ENCODE results near the gene ACVR1. TPM values are rescaled to one million over a fixed set of nuclear protein-coding genes. Genes with fewer than 3 reads are reported as not detected.

Gene ACVR1
- total and polyA plus RNA-seq, 4 donors = 9.5 to 53.4 (median 33.8) TPM

DNA sequence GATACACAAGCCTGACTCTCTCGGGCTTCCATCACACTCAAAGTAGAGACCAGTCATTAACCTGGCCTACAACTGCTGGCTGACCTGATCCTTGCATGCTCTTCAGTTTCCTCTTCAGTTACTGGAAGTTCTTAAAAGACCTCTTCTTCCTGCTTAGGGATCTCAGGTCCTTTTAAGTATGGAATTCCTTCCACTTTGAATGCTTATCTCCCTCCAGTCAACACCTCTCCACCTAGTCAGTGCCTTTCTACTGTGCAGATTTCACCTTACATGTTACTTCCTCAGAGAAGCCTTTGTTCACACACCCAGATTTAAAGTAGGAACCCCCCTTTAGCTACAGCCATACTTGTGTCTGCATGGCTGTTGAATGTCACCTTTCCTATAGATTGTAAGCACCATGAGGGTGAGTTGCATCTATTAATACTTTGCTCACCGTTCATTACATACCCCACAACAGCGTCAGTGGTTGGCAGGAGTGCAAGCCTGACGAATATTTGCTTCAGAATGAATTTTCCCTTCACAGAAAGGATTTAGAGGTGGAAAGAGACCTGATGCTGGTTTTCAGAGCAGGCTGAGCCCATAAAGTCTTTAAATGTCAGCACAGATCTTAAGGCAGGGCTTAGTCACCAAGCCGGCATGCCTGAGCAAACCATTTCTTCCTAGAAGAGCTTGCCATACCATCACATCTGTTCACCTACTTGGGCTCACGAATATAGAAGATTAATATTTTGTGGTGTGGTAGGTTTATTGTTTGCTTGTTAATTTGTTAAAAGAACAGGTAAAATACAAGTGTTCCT lies 90.1 kb downstream of the ACVR1 start:
- peaks cover 19 to 37% of the 10 kb centered on the region in 2 donors for H3K4me1 ChIP-seq (ENCODE audit: control insufficient read depth in 1 of 2, insufficient read depth in 2 of 2, low read length in 2 of 2)
- DNase-seq = no peak

DNA sequence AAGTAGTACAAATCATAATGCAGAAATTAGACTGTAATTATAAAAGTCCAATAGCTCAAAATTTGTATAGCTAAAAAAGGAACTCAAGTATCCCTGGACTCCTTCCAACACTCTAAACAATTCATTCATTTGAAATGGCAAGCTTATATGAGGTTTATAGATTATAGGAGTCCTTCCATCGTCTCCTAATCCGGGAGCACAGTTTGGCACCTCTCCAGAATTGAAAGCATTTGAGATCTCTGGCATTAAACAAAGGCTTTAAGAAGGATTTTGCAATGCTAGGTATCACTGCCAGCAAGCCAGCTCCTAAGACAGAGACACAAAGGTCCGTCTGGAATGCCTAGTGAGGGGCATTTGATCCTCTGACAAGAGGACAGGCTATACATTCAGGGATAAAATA lies 90.9 kb downstream of the ACVR1 start:
- no peaks in the 10 kb centered on the region for H3K9me3 ChIP-seq (ENCODE audit: control insufficient read depth, low read length)
- DNase-seq = no peak
- no peak overlapping the region for H3K27ac ChIP-seq (ENCODE audit: low read depth in 1 of 2, low read length in 2 of 2)
- 2 to 13% methylated on average over 3 of the region's 3 CpGs for WGBS, 2 donors
- ATAC-seq (ENCODE audit: low FRiP score) = no peak
- H3K36me3 ChIP-seq (ENCODE audit: control insufficient read depth in 1 of 2, insufficient read depth in 2 of 2, low read length in 1 of 2) = peaks cover 0 to 1% of the 10 kb centered on the region in 2 donors
- no peaks in the 10 kb centered on the region for H3K27me3 ChIP-seq (ENCODE audit: control insufficient read depth in 1 of 2, insufficient read depth in 2 of 2, low read length in 1 of 2)
- peaks cover 15 to 33% of the 10 kb centered on the region in 2 donors for H3K4me1 ChIP-seq (ENCODE audit: control insufficient read depth in 1 of 2, insufficient read depth in 2 of 2, low read length in 2 of 2)
- no peak overlapping the region for H3K4me3 ChIP-seq (ENCODE audit: low read length in 2 of 2)
- intact Hi-C loops (cut with DNase I) = loop anchor here (2.0 kb wide), 1 partner anchor 90 kb away; no protein-coding TSS in a partner anchor

More for the DNA sequence above, 90.1 kb downstream of the ACVR1 start:
- ATAC-seq (ENCODE audit: low FRiP score) = no peak
- no peaks in the 10 kb centered on the region for H3K36me3 ChIP-seq (ENCODE audit: control insufficient read depth in 1 of 2, insufficient read depth in 2 of 2, low read length in 1 of 2)
- 92 to 93% methylated on average over 6 of the region's 6 CpGs for WGBS, 2 donors
- H3K4me3 ChIP-seq (ENCODE audit: low read length in 2 of 2) = no peak overlapping the region
- no peak overlapping the region for H3K27ac ChIP-seq (ENCODE audit: low read depth in 1 of 2, low read length in 2 of 2)
- H3K9me3 ChIP-seq (ENCODE audit: control insufficient read depth, low read length) = no peaks in the 10 kb centered on the region
- intact Hi-C loops (cut with DNase I) = loop anchor here (2.0 kb wide), 1 partner anchor 89 kb away; no protein-coding TSS in a partner anchor
- H3K27me3 ChIP-seq (ENCODE audit: control insufficient read depth in 1 of 2, insufficient read depth in 2 of 2, low read length in 1 of 2) = no peaks in the 10 kb centered on the region

DNA sequence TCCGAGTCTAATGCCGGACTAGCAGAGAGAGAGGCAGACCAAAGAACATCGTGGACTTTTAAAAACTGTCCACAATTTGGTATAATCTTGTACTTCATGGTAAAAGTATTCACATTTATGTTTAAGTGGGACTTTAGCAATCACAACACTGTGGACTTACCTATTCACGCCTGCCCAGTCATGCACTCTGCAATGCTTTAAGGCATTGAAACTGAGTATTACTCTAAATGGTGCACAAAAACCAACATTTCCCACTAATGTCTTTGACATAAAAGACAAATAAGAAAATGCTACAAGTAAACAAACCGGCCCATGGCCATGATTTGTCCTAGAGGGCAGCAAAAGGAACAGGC lies 91.3 kb downstream of the ACVR1 start:
- H3K4me1 ChIP-seq (ENCODE audit: control insufficient read depth in 1 of 2, insufficient read depth in 2 of 2, low read length in 2 of 2) = peaks cover 15 to 33% of the 10 kb centered on the region in 2 donors
- whole genome bisulfite sequencing, 2 donors = 11 to 17% methylated on average over 5 of the region's 5 CpGs
- no peaks in the 10 kb centered on the region for H3K9me3 ChIP-seq (ENCODE audit: control insufficient read depth, low read length)
- peaks cover 0 to 2% of the 10 kb centered on the region in 2 donors for H3K36me3 ChIP-seq (ENCODE audit: control insufficient read depth in 1 of 2, insufficient read depth in 2 of 2, low read length in 1 of 2)
- H3K4me3 ChIP-seq (ENCODE audit: low read length in 2 of 2) = peak overlapping the region in 1 of 2 donors; percentile 22
- intact Hi-C loops (cut with DNase I) = loop anchor here (2.0 kb wide), 1 partner anchor 90 kb away; no protein-coding TSS in a partner anchor
- H3K27me3 ChIP-seq (ENCODE audit: control insufficient read depth in 1 of 2, insufficient read depth in 2 of 2, low read length in 1 of 2) = no peaks in the 10 kb centered on the region
- no peak for ATAC-seq (ENCODE audit: low FRiP score)
- DNase-seq = no peak
- H3K27ac ChIP-seq (ENCODE audit: low read depth in 1 of 2, low read length in 2 of 2) = peak overlapping the region; percentile 69 to 74

- WGBS, 2 donors = 6 to 8% methylated on average over 11 of the region's 11 CpGs
- intact Hi-C loops (cut with DNase I) = loop anchor here (2.0 kb wide), 1 partner anchor 91 kb away; no protein-coding TSS in a partner anchor
- peaks cover 0 to 2% of the 10 kb centered on the region in 2 donors for H3K36me3 ChIP-seq (ENCODE audit: control insufficient read depth in 1 of 2, insufficient read depth in 2 of 2, low read length in 1 of 2)
- ATAC-seq (ENCODE audit: low FRiP score) (peak; percentile 80), DNase-seq (peak; percentile 81 to 88)
- peak overlapping the region in 1 of 2 donors; percentile 22 for H3K4me3 ChIP-seq (ENCODE audit: low read length in 2 of 2)
- peaks cover 13 to 32% of the 10 kb centered on the region in 2 donors for H3K4me1 ChIP-seq (ENCODE audit: control insufficient read depth in 1 of 2, insufficient read depth in 2 of 2, low read length in 2 of 2)
- no peaks in the 10 kb centered on the region for H3K27me3 ChIP-seq (ENCODE audit: control insufficient read depth in 1 of 2, insufficient read depth in 2 of 2, low read length in 1 of 2)
- H3K27ac ChIP-seq (ENCODE audit: low read depth in 1 of 2, low read length in 2 of 2) = peak overlapping the region; percentile 69 to 74
- no peaks in the 10 kb centered on the region for H3K9me3 ChIP-seq (ENCODE audit: control insufficient read depth, low read length)
Measured at GRCh38 chr2:157784169-157784822, 91.8 kb downstream of the ACVR1 start.

DNA sequence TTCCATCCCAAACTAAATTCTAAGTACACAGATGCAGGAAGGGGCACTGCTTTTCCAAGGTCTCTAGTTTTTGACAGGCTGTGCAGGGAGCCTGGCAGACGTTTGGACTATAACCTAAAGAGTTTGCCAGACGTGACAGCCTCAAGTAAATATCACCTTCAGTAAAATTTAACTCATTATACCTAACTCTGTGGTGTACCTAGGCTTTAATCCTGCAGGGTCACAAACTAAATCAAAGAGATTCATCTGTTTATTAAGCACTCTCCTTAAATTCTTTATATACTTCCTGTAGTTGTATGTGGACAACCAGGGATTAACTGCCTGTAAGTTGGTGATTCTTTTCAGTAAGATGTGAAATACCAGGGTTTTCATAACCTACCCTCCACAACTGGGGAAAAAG lies 92.9 kb downstream of the ACVR1 start:
- H3K27me3 ChIP-seq (ENCODE audit: control insufficient read depth in 1 of 2, insufficient read depth in 2 of 2, low read length in 1 of 2) = no peaks in the 10 kb centered on the region
- no peak for DNase-seq
- H3K4me1 ChIP-seq (ENCODE audit: control insufficient read depth in 1 of 2, insufficient read depth in 2 of 2, low read length in 2 of 2) = peaks cover 8 to 28% of the 10 kb centered on the region in 2 donors
- 15 to 24% methylated on average over 2 of the region's 2 CpGs for WGBS, 2 donors
- intact Hi-C loops (cut with DNase I) = no loop called here
- H3K36me3 ChIP-seq (ENCODE audit: control insufficient read depth in 1 of 2, insufficient read depth in 2 of 2, low read length in 1 of 2) = peaks cover 1 to 2% of the 10 kb centered on the region in 2 donors
- H3K27ac ChIP-seq (ENCODE audit: low read depth in 1 of 2, low read length in 2 of 2) = no peak overlapping the region
- H3K9me3 ChIP-seq (ENCODE audit: control insufficient read depth, low read length) = no peaks in the 10 kb centered on the region
- no peak for ATAC-seq (ENCODE audit: low FRiP score)
- H3K4me3 ChIP-seq (ENCODE audit: low read length in 2 of 2) = no peak overlapping the region

GRCh38 chr2:157782057-157782845 lies 93.9 kb downstream of the ACVR1 start:
- H3K27ac ChIP-seq (ENCODE audit: low read depth in 1 of 2, low read length in 2 of 2) = no peak overlapping the region
- intact Hi-C loops (cut with DNase I) = no loop called here

GRCh38 chr2:157780211-157780610 lies 95.9 kb downstream of the ACVR1 start:
- H3K9me3 ChIP-seq (ENCODE audit: control insufficient read depth, low read length) = no peaks in the 10 kb centered on the region
- no peak for ATAC-seq (ENCODE audit: low FRiP score)
- peaks cover 3 to 8% of the 10 kb centered on the region in 2 donors for H3K4me1 ChIP-seq (ENCODE audit: control insufficient read depth in 1 of 2, insufficient read depth in 2 of 2, low read length in 2 of 2)
- intact Hi-C loops (cut with DNase I) = no loop called here
- no peak overlapping the region for H3K4me3 ChIP-seq (ENCODE audit: low read length in 2 of 2)
- 82 to 85% methylated on average over 9 of the region's 9 CpGs for WGBS, 2 donors
- H3K27me3 ChIP-seq (ENCODE audit: control insufficient read depth in 1 of 2, insufficient read depth in 2 of 2, low read length in 1 of 2) = no peaks in the 10 kb centered on the region
- no peak overlapping the region for H3K27ac ChIP-seq (ENCODE audit: low read depth in 1 of 2, low read length in 2 of 2)
- no peak for DNase-seq
- peaks cover 4 to 7% of the 10 kb centered on the region in 2 donors for H3K36me3 ChIP-seq (ENCODE audit: control insufficient read depth in 1 of 2, insufficient read depth in 2 of 2, low read length in 1 of 2)

More at GRCh38 chr2:157782057-157782845, 93.9 kb downstream of the ACVR1 start:
- peaks cover 2 to 7% of the 10 kb centered on the region in 2 donors for H3K36me3 ChIP-seq (ENCODE audit: control insufficient read depth in 1 of 2, insufficient read depth in 2 of 2, low read length in 1 of 2)
- peaks cover 5 to 22% of the 10 kb centered on the region in 2 donors for H3K4me1 ChIP-seq (ENCODE audit: control insufficient read depth in 1 of 2, insufficient read depth in 2 of 2, low read length in 2 of 2)
- H3K9me3 ChIP-seq (ENCODE audit: control insufficient read depth, low read length) = no peaks in the 10 kb centered on the region
- no peak overlapping the region for H3K4me3 ChIP-seq (ENCODE audit: low read length in 2 of 2)
- DNase-seq = no peak
- 40 to 50% methylated on average over 4 of the region's 4 CpGs for WGBS, 2 donors
- no peak for ATAC-seq (ENCODE audit: low FRiP score)
- no peaks in the 10 kb centered on the region for H3K27me3 ChIP-seq (ENCODE audit: control insufficient read depth in 1 of 2, insufficient read depth in 2 of 2, low read length in 1 of 2)

GRCh38 chr2:157779794-157780193 lies 96.3 kb downstream of the ACVR1 start:
- DNase-seq (no peak), ATAC-seq (ENCODE audit: low FRiP score) (no peak)
- H3K36me3 ChIP-seq (ENCODE audit: control insufficient read depth in 1 of 2, insufficient read depth in 2 of 2, low read length in 1 of 2) = peaks cover 4 to 7% of the 10 kb centered on the region in 2 donors
- no peak overlapping the region for H3K27ac ChIP-seq (ENCODE audit: low read depth in 1 of 2, low read length in 2 of 2)
- 43 to 64% methylated on average over 2 of the region's 2 CpGs for WGBS, 2 donors
- peaks cover 3 to 4% of the 10 kb centered on the region in 2 donors for H3K4me1 ChIP-seq (ENCODE audit: control insufficient read depth in 1 of 2, insufficient read depth in 2 of 2, low read length in 2 of 2)
- H3K4me3 ChIP-seq (ENCODE audit: low read length in 2 of 2) = no peak overlapping the region
- no peaks in the 10 kb centered on the region for H3K9me3 ChIP-seq (ENCODE audit: control insufficient read depth, low read length)
- intact Hi-C loops (cut with DNase I) = no loop called here
- H3K27me3 ChIP-seq (ENCODE audit: control insufficient read depth in 1 of 2, insufficient read depth in 2 of 2, low read length in 1 of 2) = no peaks in the 10 kb centered on the region

Measured in aorta (tissue), 5 donors.